HFFc6 (cell line): ENCODE results near the gene C11orf24. TPM values are rescaled to one million over a fixed set of nuclear protein-coding genes. Genes with fewer than 3 reads are reported as not detected.

Experiments used
- DNase-seq: peaks from one replicate; pipeline ENCODE4 v3.0.0-alpha.2; 2018
- H3K27ac Mint-ChIP-seq: 2 replicates; pipeline ENCODE4 v1.8.0; 2020; ENCODE audit warnings: mild to moderate bottlenecking, mixed read lengths
- H3K27me3 Mint-ChIP-seq: 2 replicates; pipeline ENCODE4 v1.8.0; 2021; ENCODE audit warnings: mild to moderate bottlenecking, moderate library complexity, mixed read lengths; ENCODE audit not compliant: insufficient read depth
- H3K36me3 Mint-ChIP-seq: 2 replicates; pipeline ENCODE4 v1.8.0; 2021; ENCODE audit warnings: low read depth, mixed read lengths
- H3K4me1 Mint-ChIP-seq: 2 replicates; pipeline ENCODE4 v1.8.0; 2020; ENCODE audit warnings: low read depth, mixed read lengths
- H3K4me3 Mint-ChIP-seq: 2 replicates; pipeline ENCODE4 v1.8.0; 2020; ENCODE audit warnings: mild to moderate bottlenecking, moderate library complexity, mixed read lengths
- H3K9me3 Mint-ChIP-seq: 2 replicates; pipeline ENCODE4 v1.8.0; 2020; ENCODE audit warnings: mild to moderate bottlenecking, mixed read lengths
- CTCF ChIP-seq: fragments of 200-600 bp; sonication (generic); IDR thresholded peaks from 2 replicates; pipeline ENCODE4 v1.5.0; 2021; ENCODE audit warnings: antibody characterized with exemption, mild to moderate bottlenecking
- total RNA-seq, 6 experiments: library from RNA; stranded (reverse); fragmentation: NEBNext Ultra II Directional; extraction: Animal tissue kit (Norgen Biotek cat#: 25700); gene quantifications; 2 replicates in 1 of 6; 3 replicates in 5 of 6; pipeline ENCODE4 v1.2.3, GENCODE V29; 2021

The C11orf24 gene
- total RNA-seq, 6 experiments from 2014 or later = 88.4 to 126 (median 101) TPM

- Mint-ChIP-seq H3K4me1 (peaks cover 22% of the 10 kb centered on the region), H3K27me3 (peaks cover 4% of the 10 kb centered on the region; the same call in 1 of the 2 replicates), H3K4me3 (no peak overlapping the region), H3K36me3 (peaks cover 22% of the 10 kb centered on the region), H3K27ac (peak overlapping the region; percentile 48), H3K9me3 (no peaks in the 10 kb centered on the region)
- TF ChIP-seq CTCF = no peak
- no peak for DNase-seq
Measured at GRCh38 chr11:68259122-68259959, 12.4 kb downstream of the C11orf24 start.

- no peak for DNase-seq
- H3K27me3 Mint-ChIP-seq = peaks cover 2% of the 10 kb centered on the region; the same call in 1 of the 2 replicates
Measured at GRCh38 chr11:68258363-68258765, 13.4 kb downstream of the C11orf24 start.

GRCh38 chr11:68257477-68258362, 14.1 kb downstream of the C11orf24 start:
- peak; percentile 96 for TF ChIP-seq CTCF
- Mint-ChIP-seq H3K36me3 (peaks cover 15% of the 10 kb centered on the region; the same call in 1 of the 2 replicates), H3K4me1 (peaks cover 22% of the 10 kb centered on the region), H3K27me3 (peaks cover 2% of the 10 kb centered on the region; the same call in 1 of the 2 replicates), H3K27ac (peak overlapping the region; percentile 54), H3K9me3 (no peaks in the 10 kb centered on the region), H3K4me3 (peak overlapping the region; percentile 63)
- peak; percentile 88 for DNase-seq

More at GRCh38 chr11:68258363-68258765, 13.4 kb downstream of the C11orf24 start:
- no peak overlapping the region for H3K4me3 Mint-ChIP-seq
- TF ChIP-seq CTCF = no peak
- peaks cover 20% of the 10 kb centered on the region; the same call in 1 of the 2 replicates for H3K36me3 Mint-ChIP-seq
- no peak overlapping the region; the same call in 1 of the 2 replicates for H3K27ac Mint-ChIP-seq
- H3K9me3 Mint-ChIP-seq = no peaks in the 10 kb centered on the region
- H3K4me1 Mint-ChIP-seq = peaks cover 22% of the 10 kb centered on the region

- Mint-ChIP-seq H3K27ac (peak overlapping the region; percentile 79), H3K9me3 (no peaks in the 10 kb centered on the region), H3K4me1 (peaks cover 22% of the 10 kb centered on the region), H3K4me3 (peak overlapping the region; percentile 65), H3K36me3 (peaks cover 6% of the 10 kb centered on the region; the same call in 1 of the 2 replicates), H3K27me3 (peaks cover 4% of the 10 kb centered on the region; the same call in 1 of the 2 replicates)
- DNase-seq = peak; percentile 53
- TF ChIP-seq CTCF = no peak
Measured at GRCh38 chr11:68256331-68256741, 15.4 kb downstream of the C11orf24 start.

GRCh38 chr11:68255526-68255925, 16.2 kb downstream of the C11orf24 start:
- no peak overlapping the region for H3K4me3 Mint-ChIP-seq
- H3K9me3 Mint-ChIP-seq = no peaks in the 10 kb centered on the region
- no peak for TF ChIP-seq CTCF
- peaks cover 3% of the 10 kb centered on the region; the same call in 1 of the 2 replicates for H3K36me3 Mint-ChIP-seq
- no peak for DNase-seq
- no peak overlapping the region for H3K27ac Mint-ChIP-seq
- H3K27me3 Mint-ChIP-seq = peaks cover 6% of the 10 kb centered on the region; the same call in 1 of the 2 replicates
- H3K4me1 Mint-ChIP-seq = peaks cover 22% of the 10 kb centered on the region
